Vagina (tissue), 2 donors: ENCODE results near the gene MCOLN2. TPM values are rescaled to one million over a fixed set of nuclear protein-coding genes. Genes with fewer than 3 reads are reported as not detected.

ENCODE experiments used
- DNase-seq, 2 donors: peaks; one replicate each; pipeline ENCODE4 v3.0.0-alpha.2; 2017; ENCODE audit errors: extremely low spot score in 2 of 2
- H3K27ac ChIP-seq: fragments of 200-600 bp; sonication (generic); one replicate; pipeline ENCODE4 v1.5.1; 2019
- H3K27me3 ChIP-seq: fragments of 200-600 bp; sonication (generic); one replicate; pipeline ENCODE4 v1.5.1; 2019
- H3K36me3 ChIP-seq, 2 donors: fragments of 200-600 bp; sonication (generic); one replicate each; pipeline ENCODE4 v1.5.1; 2017 to 2019
- H3K4me1 ChIP-seq: fragments of 200-600 bp; sonication (generic); one replicate; pipeline ENCODE4 v1.5.1; 2019
- H3K4me3 ChIP-seq, 2 donors: fragments of 200-600 bp; sonication (generic); 1 replicate in 1 of 2; 2 replicates in 1 of 2; pipeline ENCODE4 v1.5.1; 2016 to 2019
- H3K9me3 ChIP-seq: fragments of 200-600 bp; sonication (generic); one replicate; pipeline ENCODE4 v1.5.1; 2019
- CTCF ChIP-seq, 3 experiments: fragments of 450-650 bp in 2 of 3; fragments of 200-600 bp in 1 of 3; sonication (generic) in 1 of 3; IDR thresholded peaks; one replicate each; pipeline ENCODE4 v1.5.1; 2017 to 2019; ENCODE audit warnings: antibody characterized with exemption in 3 of 3, mild to moderate bottlenecking in 2 of 3, moderate library complexity in 2 of 3
- POLR2A ChIP-seq, 2 donors: fragments of 450-650 bp; IDR thresholded peaks; one replicate each; pipeline ENCODE4 v1.6.1; 2017; ENCODE audit warnings: antibody characterized with exemption in 2 of 2, mild to moderate bottlenecking in 2 of 2, moderate library complexity in 2 of 2
- POLR2AphosphoS5 ChIP-seq, 2 donors: sonication (generic); formaldehyde crosslinking; IDR thresholded peaks; one replicate each; pipeline ENCODE4 v1.9.0; 2017; ENCODE audit warnings: antibody characterized with exemption in 2 of 2, mild to moderate bottlenecking in 2 of 2, low read depth in 1 of 2; ENCODE audit not compliant: insufficient read depth in 1 of 2
- intact Hi-C: fragments of 100-400 bp; cut with DNase I; formaldehyde crosslinking; loops from one replicate; pipeline ENCODE4 v1.15.1; 2023
- total RNA-seq: library from RNA; depleted of rRNA; stranded (reverse); fragments of >200 nt; gene quantifications from one replicate; pipeline ENCODE4 v1.2.3, GENCODE V29; 2016

The MCOLN2 gene
- total RNA-seq, 1 donor from 2014 or later: 1.7 TPM

- H3K4me3 ChIP-seq: no peak overlapping the region
- no peak for DNase-seq
- H3K27ac ChIP-seq: no peak overlapping the region
- TF ChIP-seq CTCF (IDR thresholded peaks at IDR 0.05) (no peak), POLR2AphosphoS5 (IDR thresholded peaks at IDR 0.05; ENCODE audit: insufficient read depth in 1 of 2, low read depth in 1 of 2) (no peak), POLR2A (IDR thresholded peaks at IDR 0.05) (no peak)
- intact Hi-C loops: no loop called here
- no peaks in the 10 kb centered on the region for H3K9me3 ChIP-seq
- H3K4me1 ChIP-seq: no peaks in the 10 kb centered on the region
- H3K36me3 ChIP-seq: no peaks in the 10 kb centered on the region
- H3K27me3 ChIP-seq: no peaks in the 10 kb centered on the region
Measured at GRCh38 chr1:84985365-84985764, 11.5 kb downstream of the MCOLN2 start.

- intact Hi-C loops: no loop called here
- H3K27ac ChIP-seq: no peak overlapping the region
- no peaks in the 10 kb centered on the region for H3K4me1 ChIP-seq
- no peak for DNase-seq
- TF ChIP-seq CTCF (IDR thresholded peaks at IDR 0.05) (no peak), POLR2AphosphoS5 (IDR thresholded peaks at IDR 0.05; ENCODE audit: insufficient read depth in 1 of 2, low read depth in 1 of 2) (no peak), POLR2A (IDR thresholded peaks at IDR 0.05) (no peak)
- H3K27me3 ChIP-seq: no peaks in the 10 kb centered on the region
- no peaks in the 10 kb centered on the region for H3K36me3 ChIP-seq
- H3K4me3 ChIP-seq: no peak overlapping the region
- H3K9me3 ChIP-seq: no peaks in the 10 kb centered on the region
Measured at GRCh38 chr1:84982395-84982794, 14.5 kb downstream of the MCOLN2 start.

GRCh38 chr1:84975035-84975434 lies 21.9 kb downstream of the MCOLN2 start:
- Histone ChIP-seq H3K27ac (no peak overlapping the region), H3K4me3 (no peak overlapping the region), H3K27me3 (no peaks in the 10 kb centered on the region), H3K36me3 (no peaks in the 10 kb centered on the region), H3K4me1 (no peaks in the 10 kb centered on the region), H3K9me3 (no peaks in the 10 kb centered on the region)
- TF ChIP-seq CTCF (IDR thresholded peaks at IDR 0.05): no peak
- no peak for TF ChIP-seq POLR2AphosphoS5 (IDR thresholded peaks at IDR 0.05; ENCODE audit: insufficient read depth in 1 of 2, low read depth in 1 of 2)
- TF ChIP-seq POLR2A (IDR thresholded peaks at IDR 0.05): no peak
- intact Hi-C loops: no loop called here
- no peak for DNase-seq

- TF ChIP-seq POLR2A (IDR thresholded peaks at IDR 0.05) (no peak), POLR2AphosphoS5 (IDR thresholded peaks at IDR 0.05; ENCODE audit: insufficient read depth in 1 of 2, low read depth in 1 of 2) (no peak), CTCF (IDR thresholded peaks at IDR 0.05) (no peak)
- DNase-seq: no peak
- no peaks in the 10 kb centered on the region for H3K4me1 ChIP-seq
- no peaks in the 10 kb centered on the region for H3K9me3 ChIP-seq
- H3K36me3 ChIP-seq: no peaks in the 10 kb centered on the region
- intact Hi-C loops: no loop called here
- H3K27me3 ChIP-seq: no peaks in the 10 kb centered on the region
- no peak overlapping the region for H3K4me3 ChIP-seq
- no peak overlapping the region for H3K27ac ChIP-seq
Measured at GRCh38 chr1:84973498-84974334, 23.2 kb downstream of the MCOLN2 start.

- no peaks in the 10 kb centered on the region for H3K4me1 ChIP-seq
- DNase-seq: no peak
- H3K27me3 ChIP-seq: no peaks in the 10 kb centered on the region
- no peaks in the 10 kb centered on the region for H3K36me3 ChIP-seq
- H3K9me3 ChIP-seq: no peaks in the 10 kb centered on the region
- no peak overlapping the region for H3K4me3 ChIP-seq
- TF ChIP-seq POLR2A (IDR thresholded peaks at IDR 0.05) (no peak), CTCF (IDR thresholded peaks at IDR 0.05) (no peak), POLR2AphosphoS5 (IDR thresholded peaks at IDR 0.05; ENCODE audit: insufficient read depth in 1 of 2, low read depth in 1 of 2) (no peak)
- no peak overlapping the region for H3K27ac ChIP-seq
- intact Hi-C loops: no loop called here
Measured at GRCh38 chr1:84972377-84972987, 24.4 kb downstream of the MCOLN2 start.
